Transverse colon (tissue), 4 donors: Measurements from ENCODE around the gene PARL.

Source experiments
- CTCF ChIP-seq, 5 experiments: fragments of 200-600 bp in 3 of 5; fragments of 450-650 bp in 2 of 5; sonication (generic) in 3 of 5; IDR thresholded peaks; 1 replicate in 2 of 5; 2 replicates in 3 of 5; pipeline ENCODE4 v1.5.1; 2016 to 2017; ENCODE audit warnings: antibody characterized with exemption in 5 of 5, inconsistent platforms in 3 of 5, mild to moderate bottlenecking in 2 of 5, moderate library complexity in 1 of 5
- EP300 ChIP-seq: sonication (generic); formaldehyde crosslinking; IDR thresholded peaks from one replicate; pipeline ENCODE4 v1.6.1; 2017; ENCODE audit warnings: antibody characterized with exemption, low read depth
- POLR2A ChIP-seq: fragments of 450-650 bp; IDR thresholded peaks from one replicate; pipeline ENCODE4 v1.6.1; 2016; ENCODE audit warnings: antibody characterized with exemption, mild to moderate bottlenecking, moderate library complexity
- POLR2AphosphoS5 ChIP-seq, 3 donors: sonication (generic); formaldehyde crosslinking; IDR thresholded peaks; one replicate each; pipeline ENCODE4 v1.6.1; 2016; ENCODE audit warnings: antibody characterized with exemption in 3 of 3

- TF ChIP-seq CTCF (IDR thresholded peaks at IDR 0.05) = no peak
- TF ChIP-seq POLR2A = no peak
- TF ChIP-seq EP300 = no peak
- TF ChIP-seq POLR2AphosphoS5 (IDR thresholded peaks at IDR 0.05) = no peak
Observed at GRCh38 chr3:183818706-183819624, 65.7 kb downstream of the PARL start.
